HG03558 (cell line): ENCODE data around the gene ARHGDIG.
"Not testable (repeated sequence)": the region's sequence is repeated elsewhere in the genome, so short reads cannot be mapped to it uniquely, and the experiment has no call there.

ENCODE experiments used
- ATAC-seq: cut with Tn5 transposase; IDR thresholded peaks from one replicate; pipeline ENCODE4 v1.9.1; 2021; ENCODE audit warnings: moderate number of reproducible peaks; ENCODE audit not compliant: unreplicated experiment; ENCODE audit errors: extremely low read depth

ARHGDIG gene

DNA sequence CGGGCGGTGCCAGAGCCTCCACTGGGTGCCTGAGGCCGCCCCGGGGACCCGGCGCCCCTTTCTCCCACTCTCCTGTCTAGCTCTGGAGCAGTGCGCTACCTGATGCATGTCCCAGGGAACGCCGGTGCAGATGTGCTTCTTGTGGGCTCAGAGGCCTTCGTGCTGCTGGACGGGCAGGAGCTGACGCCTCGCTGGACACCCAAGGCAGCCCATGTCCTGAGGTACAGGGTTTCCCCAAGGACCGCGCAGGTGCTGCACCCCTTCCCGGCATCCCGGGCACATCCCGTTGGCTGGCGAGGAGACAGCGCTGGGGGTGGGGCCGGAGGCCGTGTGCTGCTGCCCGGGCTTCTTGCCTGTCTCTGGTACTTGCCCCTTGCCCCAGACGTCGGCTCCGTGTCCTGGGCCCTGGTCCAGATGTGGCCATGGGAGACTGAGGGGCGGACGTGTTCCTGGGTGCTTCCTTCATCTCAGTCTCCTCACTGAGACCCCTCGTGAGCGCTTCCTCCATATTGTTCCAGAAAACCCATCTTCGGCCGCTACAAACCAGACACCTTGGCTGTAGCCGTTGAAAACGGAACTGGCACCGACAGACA lies 17.1 kb upstream of the ARHGDIG start:
- ATAC-seq, result no peak

GRCh38 chr16:263944-264343 lies 16.4 kb upstream of the ARHGDIG start:
- ATAC-seq, result no peak

DNA sequence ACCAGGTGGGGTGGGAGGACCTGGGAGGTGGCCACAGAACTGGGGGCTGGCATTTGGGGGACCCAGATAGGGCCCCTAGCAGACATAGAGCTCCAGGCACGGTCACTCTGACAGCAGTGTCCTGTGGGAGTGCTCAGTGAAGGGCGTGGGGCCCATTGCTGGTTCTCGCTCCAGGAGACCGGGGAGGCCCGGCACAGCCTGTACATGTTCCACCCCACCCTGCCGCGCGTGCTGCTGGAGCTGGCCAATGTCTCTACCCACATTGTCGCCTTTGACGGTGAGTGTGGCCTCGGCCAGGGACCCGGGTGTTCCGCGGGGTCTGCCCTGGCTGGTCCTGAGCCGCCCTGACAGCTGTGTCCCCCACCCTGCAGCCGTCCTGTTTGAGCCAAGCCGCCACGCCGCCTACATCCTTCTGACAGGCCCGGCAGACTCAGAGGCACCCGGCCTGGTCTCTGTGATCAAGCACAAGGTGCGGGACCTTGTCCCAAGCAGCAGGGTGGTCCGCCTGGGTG lies 15.9 kb upstream of the ARHGDIG start:
- ATAC-seq, result no peak

- no peak for ATAC-seq
Measured at GRCh38 chr16:265002-265529, 15.3 kb upstream of the ARHGDIG start.

DNA sequence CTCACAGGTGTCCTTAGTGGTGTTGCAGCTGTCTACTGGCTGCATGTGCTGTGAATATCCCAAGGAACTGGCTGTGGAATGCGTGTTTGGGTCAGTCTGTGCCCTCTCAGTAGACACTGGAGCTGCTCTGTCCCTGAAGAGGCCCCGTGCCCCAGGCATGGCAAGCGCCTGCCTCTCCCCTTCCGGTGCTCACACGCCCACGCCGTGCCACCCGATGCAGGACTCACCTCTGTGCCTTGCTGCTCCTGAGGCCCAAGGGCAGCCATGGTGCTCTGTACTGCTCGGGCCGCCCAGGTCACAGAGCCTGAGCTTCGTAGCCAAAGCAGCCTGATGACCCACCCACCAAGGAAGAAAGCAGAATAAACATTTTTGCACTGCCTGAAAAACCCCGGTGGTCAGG lies 14.7 kb upstream of the ARHGDIG start:
- no peak for ATAC-seq

- ATAC-seq, result no peak
Measured at GRCh38 chr16:266258-267164, 13.9 kb upstream of the ARHGDIG start.

- ATAC-seq, result not testable (repeated sequence)
Measured at GRCh38 chr16:267562-267961, 12.8 kb upstream of the ARHGDIG start.

DNA sequence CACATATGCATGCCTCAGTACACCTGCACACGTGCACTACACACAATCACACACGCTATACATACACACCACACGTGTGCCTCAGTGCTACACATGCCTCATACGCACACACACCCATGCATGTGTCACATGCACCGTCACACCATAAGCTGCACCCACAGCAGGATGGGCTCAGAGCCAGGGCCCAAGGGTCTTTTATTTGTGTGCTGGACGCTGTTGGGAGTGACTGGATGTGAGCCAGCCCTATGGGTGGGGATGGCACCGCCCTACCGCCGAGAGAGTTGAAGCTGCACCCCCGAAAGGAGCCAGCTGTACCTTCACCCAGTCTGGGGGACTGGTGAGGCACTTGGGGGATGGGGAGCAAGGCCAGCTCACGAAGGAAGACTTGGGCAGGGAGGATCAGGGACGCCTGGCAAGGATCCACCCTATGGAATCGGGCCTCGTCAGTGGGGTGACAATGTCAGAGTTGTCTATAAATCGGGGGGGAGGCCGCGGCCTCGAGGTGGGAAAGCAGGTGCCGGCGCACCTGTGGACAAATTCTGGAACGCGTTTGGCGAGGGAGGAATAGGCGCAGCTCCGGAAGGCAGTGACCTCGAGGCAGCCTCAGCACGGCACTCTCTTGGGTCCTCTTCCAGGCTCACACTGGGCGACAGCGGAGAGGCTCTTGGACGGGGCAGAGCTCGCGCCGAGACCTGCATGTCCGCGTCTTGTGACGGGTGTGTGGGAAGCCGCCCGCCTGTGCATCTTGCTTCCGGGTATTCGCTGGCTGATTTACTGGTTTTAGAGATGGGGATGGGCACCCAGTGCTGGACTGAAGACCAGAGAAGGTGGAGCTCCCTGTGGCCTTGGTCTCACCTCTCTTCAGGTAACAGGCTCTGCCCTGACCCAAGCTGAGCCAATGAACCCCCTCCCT lies 12.0 kb upstream of the ARHGDIG start:
- no peak for ATAC-seq

DNA sequence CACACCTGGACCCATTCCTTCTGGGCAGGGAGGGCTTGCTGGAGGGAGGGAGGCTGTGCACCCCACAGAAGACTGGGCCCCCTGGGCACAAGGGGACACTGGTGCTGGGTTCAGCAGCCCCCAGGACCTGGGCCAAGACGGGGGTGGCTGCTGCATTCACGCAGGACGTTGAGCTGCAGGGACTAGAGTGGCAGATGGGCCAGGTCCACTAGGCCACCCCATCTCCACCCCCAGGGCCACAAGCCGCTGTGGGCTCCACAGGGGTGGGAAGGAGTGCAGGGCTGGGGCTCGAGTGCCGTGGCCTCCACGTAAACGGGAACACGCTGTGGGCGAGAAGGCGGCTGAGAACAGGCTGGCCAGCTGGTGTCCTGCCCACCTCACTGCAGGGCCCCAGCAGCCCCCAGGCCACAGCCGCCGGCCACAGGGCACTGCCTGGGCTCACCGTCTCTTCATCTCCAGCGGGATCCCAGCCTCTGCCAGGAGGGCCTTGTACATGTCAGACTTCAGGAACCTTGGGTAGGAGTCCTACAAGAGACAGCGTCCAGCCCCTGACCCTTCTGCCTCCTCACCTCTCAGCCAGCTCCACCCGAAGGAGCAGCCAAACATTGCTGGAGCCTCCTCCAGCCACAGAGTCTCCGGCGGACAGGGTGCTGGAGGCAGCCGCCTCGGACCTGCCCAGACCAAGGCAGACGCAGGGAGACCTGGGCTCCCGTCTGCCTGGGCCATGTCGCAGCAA lies 11.2 kb upstream of the ARHGDIG start:
- ATAC-seq, result no peak

DNA sequence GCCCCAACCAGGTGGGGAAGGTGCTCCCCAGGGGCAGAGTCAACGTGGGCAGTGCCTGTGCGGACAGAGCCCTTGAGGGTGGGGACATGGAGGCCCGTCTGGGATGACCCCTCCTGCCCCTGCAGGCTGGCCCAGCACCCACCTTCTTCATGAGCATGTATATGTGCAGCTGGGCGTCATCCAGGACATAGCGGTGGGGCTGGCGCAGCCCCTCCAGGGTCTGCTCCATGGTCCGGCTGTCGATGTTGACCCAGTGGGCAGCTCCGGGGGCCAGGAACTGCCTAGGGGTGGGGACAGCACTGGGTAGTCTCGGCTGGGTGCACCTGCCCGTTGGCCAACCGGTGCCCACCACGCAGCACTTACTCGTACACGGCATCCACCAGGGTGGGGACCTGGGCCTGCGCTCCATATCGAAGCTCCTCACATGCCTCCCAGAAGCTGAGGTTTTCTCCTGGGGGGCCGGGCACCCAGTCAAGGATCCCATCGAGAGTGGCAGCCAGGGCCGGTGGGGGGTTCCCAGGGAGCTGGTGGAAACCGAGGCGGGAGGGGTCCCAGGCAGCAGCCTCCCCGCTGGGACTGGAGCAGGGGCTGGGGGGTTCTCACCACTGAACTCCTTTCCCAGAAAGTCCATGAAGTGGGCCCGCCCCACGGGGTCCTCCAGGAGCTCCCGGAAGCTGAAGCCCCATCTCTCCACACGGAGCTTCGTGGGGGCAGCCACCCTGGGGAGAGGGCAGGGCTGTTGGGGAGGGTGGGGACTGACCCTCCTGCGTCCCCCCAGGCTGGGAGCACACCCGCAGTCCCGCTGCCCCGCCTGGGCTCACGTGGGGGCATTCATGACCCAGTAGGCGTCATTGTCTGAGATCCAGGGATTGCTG lies 9.8 kb upstream of the ARHGDIG start:
- no peak for ATAC-seq

DNA sequence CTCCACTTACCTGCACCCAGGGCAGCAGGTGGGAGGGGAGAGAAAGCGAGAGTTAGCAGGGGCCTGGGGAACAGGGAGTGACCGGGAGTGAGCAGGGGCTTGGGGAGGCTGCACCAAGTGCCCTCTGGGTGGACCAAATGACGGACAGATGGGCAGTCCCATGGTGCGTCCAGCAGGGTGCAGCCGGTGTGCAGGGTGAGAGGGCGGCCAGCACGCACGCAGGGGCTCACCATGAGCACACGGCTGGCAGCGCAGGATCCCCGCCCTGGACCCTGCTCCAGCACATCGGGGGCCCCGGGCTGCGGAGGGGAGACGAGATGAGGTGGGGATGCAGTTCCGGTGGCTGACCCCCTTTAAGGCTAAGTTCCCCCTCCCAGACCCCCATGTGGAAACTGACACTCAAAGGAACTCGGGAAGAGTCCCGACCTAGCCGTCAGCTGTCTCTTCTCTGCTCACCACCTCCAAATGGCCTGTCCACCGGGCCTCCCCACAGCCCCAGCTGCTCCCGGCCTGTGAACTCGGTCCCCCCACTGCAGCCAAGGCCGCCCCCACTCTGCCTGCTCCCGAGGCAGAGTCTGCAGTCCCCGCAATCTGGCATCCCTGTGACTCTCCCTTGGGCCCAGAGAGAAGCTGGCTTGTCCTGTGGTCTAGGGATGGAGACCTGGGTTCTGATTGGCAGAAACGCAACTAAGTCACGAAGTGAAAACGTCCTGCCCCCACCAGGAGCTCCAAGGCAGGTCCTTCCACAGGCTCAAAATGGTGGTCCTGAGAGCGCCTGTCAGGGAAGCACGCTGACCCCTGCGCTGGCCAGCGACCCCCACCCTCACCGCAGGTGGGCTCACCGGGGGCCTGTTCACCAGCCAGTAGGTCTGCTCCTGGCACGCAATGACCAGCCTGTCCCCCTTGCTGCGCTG lies 7.5 kb upstream of the ARHGDIG start:
- no peak for ATAC-seq

DNA sequence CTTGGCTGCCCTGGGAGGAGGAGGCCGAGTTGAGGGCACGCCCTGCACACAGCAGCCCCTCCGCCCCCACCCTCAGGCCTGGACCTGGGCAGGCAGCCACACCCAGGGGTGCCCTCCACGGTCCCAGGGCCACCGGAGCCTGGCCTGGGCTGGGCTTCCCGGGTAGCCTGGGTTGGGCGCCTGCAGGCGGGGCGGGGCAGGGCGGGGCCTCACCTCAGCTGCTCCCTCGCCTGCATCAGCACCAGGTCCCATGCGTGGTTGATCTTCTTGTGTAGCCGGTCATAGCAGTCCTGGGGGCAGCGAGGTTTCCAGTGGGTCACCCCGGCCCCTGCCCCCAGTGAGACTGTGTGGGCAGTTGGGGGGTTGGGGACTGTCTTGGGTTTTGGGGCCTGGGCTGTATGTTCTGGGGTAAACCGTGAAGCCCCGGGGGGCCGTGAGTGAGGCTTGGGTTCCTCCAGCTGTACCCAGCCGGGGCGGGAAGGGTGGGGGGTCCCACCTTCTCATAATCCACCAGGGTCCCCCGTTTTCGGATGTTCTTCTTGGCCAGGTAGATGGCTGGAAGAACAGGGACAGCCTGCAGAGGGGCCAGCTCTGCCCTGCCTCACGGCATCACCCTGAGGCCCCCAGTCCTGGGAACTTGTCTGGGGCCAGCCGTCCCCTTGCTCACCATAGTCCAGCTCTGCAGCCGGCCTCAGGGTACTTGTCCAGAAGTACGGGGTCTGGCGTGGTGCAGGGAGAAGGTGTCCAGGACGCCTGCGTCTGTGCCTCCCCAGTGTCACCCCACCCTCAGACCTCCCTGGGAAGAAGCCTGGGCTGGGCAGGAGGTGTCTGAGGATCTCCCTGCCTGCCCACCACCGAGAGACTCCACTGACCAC lies 6.6 kb upstream of the ARHGDIG start:
- no peak for ATAC-seq

DNA sequence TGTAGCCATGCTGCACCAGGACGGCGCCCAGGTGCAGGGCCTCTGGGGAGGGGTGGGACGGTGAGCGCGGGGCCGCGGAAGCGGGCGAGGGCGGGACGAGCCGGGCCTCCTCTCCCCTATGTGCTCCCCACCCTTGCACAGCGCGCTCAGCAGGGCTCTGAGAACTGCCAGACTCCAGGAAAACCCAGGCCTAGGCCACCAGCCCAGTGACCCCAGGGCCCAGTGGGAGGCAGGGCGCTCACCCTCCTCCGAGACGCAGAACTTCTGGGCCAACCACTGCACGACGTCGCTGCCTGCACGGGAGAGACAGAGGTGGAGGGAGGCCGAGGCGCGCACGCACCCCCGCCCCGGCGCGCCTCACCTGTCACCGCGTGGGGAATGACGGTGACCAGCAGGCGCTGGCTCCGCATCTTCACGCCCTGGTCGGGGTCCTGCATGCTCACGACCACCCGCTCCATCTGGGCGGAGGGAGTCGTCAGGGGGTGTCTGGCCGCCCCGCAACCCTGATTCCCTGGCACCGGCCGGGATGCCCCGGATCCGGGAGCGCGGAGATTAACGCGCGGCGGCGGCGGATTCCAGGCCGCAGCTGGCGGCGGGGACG lies 5.2 kb upstream of the ARHGDIG start:
- ATAC-seq, result no peak

DNA sequence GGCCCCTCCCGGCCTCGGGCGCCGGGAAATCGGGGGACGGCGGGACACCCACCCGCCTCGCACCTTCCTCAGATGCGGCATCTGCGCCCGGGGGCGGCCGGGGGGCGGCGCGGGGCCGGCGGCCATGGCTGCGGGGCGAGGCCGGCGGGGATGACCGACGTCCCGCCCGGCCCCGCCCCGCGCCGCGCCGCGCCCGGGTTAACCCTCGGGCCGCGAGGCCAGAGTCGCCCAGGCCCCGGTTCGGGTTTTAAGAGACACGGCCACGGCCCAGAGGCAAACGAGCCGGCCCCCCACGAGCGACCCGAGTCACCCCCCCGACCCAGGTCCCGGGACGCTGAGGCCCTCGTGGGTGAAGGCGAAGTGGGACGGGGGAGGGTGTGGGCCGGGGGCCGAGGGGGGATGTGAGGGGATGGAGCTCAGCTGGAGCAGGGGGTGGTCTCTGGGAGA lies 4.6 kb upstream of the ARHGDIG start, which contains the start of gene RGS11:
Gene RGS11, minus strand, starts transcription at position 159 of the 447 bp plus-strand sequence. Its CDS starts 33 bp downstream, at position 126.
- ATAC-seq, result no peak

DNA sequence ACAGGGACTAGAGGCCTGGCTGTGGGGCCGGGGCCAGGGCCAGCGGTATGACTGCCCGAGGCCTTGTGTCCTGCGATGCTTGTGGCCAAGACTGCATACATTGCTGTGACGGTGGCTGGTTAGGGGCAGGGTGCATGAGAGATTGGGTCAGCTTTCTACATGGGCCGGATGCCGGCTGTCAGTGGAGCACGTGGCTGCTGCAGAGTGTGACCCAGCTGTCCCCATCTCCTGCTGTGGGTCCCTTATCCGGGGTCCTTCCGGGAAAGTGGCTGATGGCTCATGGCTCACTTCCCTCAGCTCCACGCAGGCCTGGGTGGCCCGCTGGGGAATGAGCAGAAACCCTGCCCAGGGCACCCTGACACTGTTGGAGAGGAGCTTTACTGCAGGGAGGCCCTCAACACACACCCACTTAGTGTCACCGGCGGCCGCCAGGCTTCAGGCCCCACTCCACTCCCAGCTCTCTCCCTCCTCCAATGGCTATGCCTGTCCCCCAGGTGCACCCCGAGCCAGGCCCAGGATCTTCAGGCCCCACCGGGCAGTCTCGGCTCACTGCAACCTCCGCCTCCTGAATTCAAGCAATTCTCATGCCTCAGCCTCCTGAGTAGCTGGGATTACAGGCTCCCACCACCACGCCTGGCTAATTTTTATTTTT lies 3.8 kb upstream of the ARHGDIG start:
- no peak for ATAC-seq
